ENCODE data around the gene TUBA1B.

The TUBA1B gene

GRCh38 chr12:49089821-49090773 lies 41.1 kb downstream of the TUBA1B start:
- DNase-seq: peak; percentile 17

- DNase-seq: no peak
Observed at GRCh38 chr12:49088932-49089330, 42.3 kb downstream of the TUBA1B start.

GRCh38 chr12:49088150-49088931 lies 42.9 kb downstream of the TUBA1B start:
- peak; percentile 74 for DNase-seq

GRCh38 chr12:49086116-49086515 lies 45.1 kb downstream of the TUBA1B start:
- DNase-seq: no peak

GRCh38 chr12:49084438-49084837 lies 46.8 kb downstream of the TUBA1B start:
- no peak for DNase-seq

- DNase-seq: no peak
Observed at GRCh38 chr12:49079793-49080192, 51.4 kb downstream of the TUBA1B start.

Data from CD4-positive, alpha-beta T cell treated with Interleukin-4 for 4 hours (primary cell).